Keratinocyte (primary cell): ENCODE measurements around the gene GALT.

Source experiments
- CTCF ChIP-seq, 3 experiments: IDR thresholded peaks in 1 of 3; conservative IDR thresholded peaks in 1 of 3; optimal IDR thresholded peaks in 1 of 3; 2 replicates in 2 of 3; 3 replicates in 1 of 3; pipeline versions ENCODE3 to v1.5.1; 2011; ENCODE audit warnings: low read length in 3 of 3, mild to moderate bottlenecking in 3 of 3, moderate library complexity in 2 of 3, control low read depth in 1 of 3, inconsistent platforms in 1 of 3; ENCODE audit not compliant: insufficient read depth in 2 of 3; ENCODE audit errors: extremely low read depth in 1 of 3
- EZH2 ChIP-seq: IDR thresholded peaks from one replicate; pipeline ENCODE4 v1.6.1; 2012; ENCODE audit warnings: inconsistent platforms, mild to moderate bottlenecking, low read length, moderate library complexity

DNA sequence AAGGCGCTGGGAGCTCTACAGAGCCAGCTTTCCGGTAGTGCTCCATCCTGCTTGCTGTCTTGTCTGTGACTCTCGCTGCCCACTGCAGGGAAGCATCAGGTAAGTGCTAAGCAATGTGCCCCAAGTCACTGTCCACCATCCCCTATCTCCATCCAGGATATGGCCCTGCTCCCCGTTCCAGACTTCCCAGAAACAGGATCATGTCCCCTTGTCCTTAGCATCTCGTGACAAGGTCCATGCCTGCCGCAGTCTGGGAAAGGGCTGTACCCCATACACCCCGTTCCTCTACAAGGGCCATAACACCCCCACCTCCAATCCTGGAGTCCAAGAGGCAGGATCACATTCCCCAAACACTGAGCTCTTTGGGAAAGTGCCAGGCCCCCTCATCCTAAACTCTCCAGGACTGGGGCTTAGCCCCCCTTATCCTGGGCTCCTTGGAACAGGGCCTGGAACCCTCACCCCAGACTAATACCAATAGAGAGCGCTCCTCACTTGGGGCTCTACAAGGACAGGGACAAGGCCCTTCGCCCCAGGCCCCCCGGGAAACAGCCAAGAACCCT, 35.1 kb upstream of the GALT start:
- peak in 1 of 3 experiments; percentile 8 for TF ChIP-seq CTCF (optimal IDR thresholded peaks at IDR 0.05 in 1 of 3, IDR thresholded peaks at IDR 0.05 in 1 of 3, conservative IDR thresholded peaks at IDR 0.05 in 1 of 3; ENCODE audit: extremely low read depth in 1 of 3, insufficient read depth in 2 of 3, low read length in 3 of 3)
- no peak for TF ChIP-seq EZH2
